ENCODE data around the gene ZBTB7B. TPM values are rescaled to one million over a fixed set of nuclear protein-coding genes. Genes with fewer than 3 reads are reported as not detected.
A peak's percentile ranks its signal among the peaks of the same experiment; 100 is the strongest.

Gene ZBTB7B
- polyA plus RNA-seq, 2 donors, result 71.7 to 95.8 TPM

DNA sequence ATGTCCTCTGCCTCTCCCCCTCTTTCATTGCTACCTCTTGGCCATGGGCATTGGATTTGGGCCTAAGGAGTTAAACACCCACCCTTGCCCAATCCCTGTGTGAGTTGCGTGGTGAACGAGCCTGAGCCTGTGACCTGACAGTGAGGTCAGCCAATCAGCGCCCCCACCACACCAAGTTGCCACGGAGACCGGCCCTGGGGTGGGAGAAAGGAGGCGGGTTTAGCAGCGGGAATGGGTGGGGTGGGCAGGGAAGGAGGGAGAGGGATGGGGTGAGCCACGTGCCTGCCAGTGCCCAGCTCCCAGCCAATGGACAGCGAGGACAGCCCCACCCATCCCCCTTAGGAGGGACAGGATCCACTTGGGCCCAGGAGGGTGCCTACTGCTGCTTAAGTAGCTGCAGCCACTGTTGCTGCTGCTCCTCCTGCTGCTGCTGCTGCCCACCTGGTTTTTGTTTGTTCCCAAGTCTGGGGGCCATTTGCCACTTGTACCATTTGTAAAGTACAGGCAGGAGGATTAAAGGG is 9.5 kb downstream of the ZBTB7B start:
- Histone ChIP-seq H3K4me3 (ENCODE audit: low read depth in 1 of 2, low read length in 2 of 2) (no peak overlapping the region), H3K27me3 (ENCODE audit: control insufficient read depth in 1 of 2, insufficient read depth in 2 of 2, low read length in 2 of 2) (no peaks in the 10 kb centered on the region), H3K9me3 (ENCODE audit: control insufficient read depth in 2 of 2, insufficient read depth in 1 of 2, low read depth in 1 of 2, low read length in 1 of 2) (no peaks in the 10 kb centered on the region), H3K27ac (ENCODE audit: low read depth in 2 of 2, low read length in 1 of 2) (peak overlapping the region; percentile 98), H3K36me3 (ENCODE audit: control insufficient read depth in 2 of 2, insufficient read depth in 2 of 2, low read length in 1 of 2) (peaks cover 8 to 38% of the 10 kb centered on the region in 2 donors), H3K4me1 (ENCODE audit: control insufficient read depth in 2 of 2, insufficient read depth in 2 of 2, low read length in 1 of 2) (peaks cover 23 to 53% of the 10 kb centered on the region in 2 donors)
- WGBS, 2 donors, result 16 to 19% methylated on average over 8 to 9 of the region's 9 CpGs

DNA sequence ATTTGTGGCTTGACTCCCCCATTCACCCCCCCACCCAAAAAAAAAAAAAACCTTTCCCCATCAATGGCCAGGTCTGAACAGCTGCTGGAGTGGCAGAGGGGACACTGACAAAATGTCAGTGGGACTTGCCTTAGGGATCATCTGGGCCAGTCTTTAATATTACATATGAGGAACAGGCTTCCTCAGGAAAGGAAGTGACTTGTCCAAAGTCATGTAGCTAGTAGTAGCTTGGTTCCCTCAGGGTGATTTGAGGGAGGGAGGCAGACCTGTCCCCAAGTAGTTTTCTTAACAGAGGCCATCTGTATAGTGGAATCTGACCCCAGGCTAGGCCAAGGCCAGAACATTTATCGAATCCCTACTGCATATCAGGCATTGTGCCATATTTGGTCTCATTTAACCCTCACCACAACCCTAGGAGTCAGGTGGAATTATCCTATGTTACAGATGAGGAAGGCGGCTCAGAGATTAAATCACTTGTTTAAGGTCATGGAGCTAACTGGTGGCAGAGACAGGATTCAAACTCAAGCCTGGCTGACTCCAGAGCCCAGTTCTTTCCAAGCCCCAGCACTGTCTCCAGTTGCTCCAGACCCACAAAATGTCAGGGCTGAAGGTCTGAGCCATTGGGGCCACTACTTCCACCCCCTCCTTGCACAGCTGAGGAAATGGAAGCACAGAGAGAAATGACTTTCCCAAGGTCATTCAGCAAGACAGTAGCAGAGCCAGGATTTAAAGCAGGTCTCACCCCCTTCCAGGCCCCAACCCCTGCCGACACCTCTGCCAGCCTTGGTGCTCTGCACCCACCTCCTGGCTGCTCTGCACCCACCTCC is 10.4 kb downstream of the ZBTB7B start:
- WGBS, 2 donors, result 51 to 60% methylated on average over 3 of the region's 3 CpGs
- H3K4me1 ChIP-seq (ENCODE audit: control insufficient read depth in 2 of 2, insufficient read depth in 2 of 2, low read length in 1 of 2), result peaks cover 22 to 54% of the 10 kb centered on the region in 2 donors
- no peak overlapping the region for H3K4me3 ChIP-seq (ENCODE audit: low read depth in 1 of 2, low read length in 2 of 2)
- peak overlapping the region; percentile 98 for H3K27ac ChIP-seq (ENCODE audit: low read depth in 2 of 2, low read length in 1 of 2)
- H3K36me3 ChIP-seq (ENCODE audit: control insufficient read depth in 2 of 2, insufficient read depth in 2 of 2, low read length in 1 of 2), result peaks cover 8 to 38% of the 10 kb centered on the region in 2 donors
- no peaks in the 10 kb centered on the region for H3K27me3 ChIP-seq (ENCODE audit: control insufficient read depth in 1 of 2, insufficient read depth in 2 of 2, low read length in 2 of 2)
- H3K9me3 ChIP-seq (ENCODE audit: control insufficient read depth in 2 of 2, insufficient read depth in 1 of 2, low read depth in 1 of 2, low read length in 1 of 2), result no peaks in the 10 kb centered on the region

DNA sequence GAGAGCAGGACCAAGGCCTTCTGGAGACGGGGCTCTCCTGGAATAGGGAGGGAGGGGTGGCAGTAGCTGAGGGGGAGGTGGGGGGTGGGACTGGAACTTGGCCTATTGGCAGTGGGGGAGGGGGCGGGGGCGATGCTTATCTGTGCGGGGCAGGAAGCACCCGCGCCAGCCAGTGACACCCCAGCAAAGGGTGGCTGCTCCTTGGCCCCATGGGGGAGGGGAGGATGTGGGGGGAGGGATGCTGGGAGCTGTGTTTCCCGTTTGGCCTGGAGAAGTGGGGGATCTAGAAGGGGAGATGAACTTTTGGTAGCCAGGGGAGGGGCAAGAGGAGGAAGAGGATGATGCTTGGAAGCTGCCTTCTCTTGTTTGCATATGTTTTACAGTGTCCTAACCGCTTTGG is 11.0 kb downstream of the ZBTB7B start:
- H3K4me3 ChIP-seq (ENCODE audit: low read depth in 1 of 2, low read length in 2 of 2), result no peak overlapping the region
- 37 to 44% methylated on average over 8 of the region's 8 CpGs for WGBS, 2 donors
- H3K9me3 ChIP-seq (ENCODE audit: control insufficient read depth in 2 of 2, insufficient read depth in 1 of 2, low read depth in 1 of 2, low read length in 1 of 2), result no peaks in the 10 kb centered on the region
- H3K27ac ChIP-seq (ENCODE audit: low read depth in 2 of 2, low read length in 1 of 2), result peak overlapping the region; percentile 98
- H3K27me3 ChIP-seq (ENCODE audit: control insufficient read depth in 1 of 2, insufficient read depth in 2 of 2, low read length in 2 of 2), result no peaks in the 10 kb centered on the region
- peaks cover 8 to 38% of the 10 kb centered on the region in 2 donors for H3K36me3 ChIP-seq (ENCODE audit: control insufficient read depth in 2 of 2, insufficient read depth in 2 of 2, low read length in 1 of 2)
- H3K4me1 ChIP-seq (ENCODE audit: control insufficient read depth in 2 of 2, insufficient read depth in 2 of 2, low read length in 1 of 2), result peaks cover 22 to 55% of the 10 kb centered on the region in 2 donors

DNA sequence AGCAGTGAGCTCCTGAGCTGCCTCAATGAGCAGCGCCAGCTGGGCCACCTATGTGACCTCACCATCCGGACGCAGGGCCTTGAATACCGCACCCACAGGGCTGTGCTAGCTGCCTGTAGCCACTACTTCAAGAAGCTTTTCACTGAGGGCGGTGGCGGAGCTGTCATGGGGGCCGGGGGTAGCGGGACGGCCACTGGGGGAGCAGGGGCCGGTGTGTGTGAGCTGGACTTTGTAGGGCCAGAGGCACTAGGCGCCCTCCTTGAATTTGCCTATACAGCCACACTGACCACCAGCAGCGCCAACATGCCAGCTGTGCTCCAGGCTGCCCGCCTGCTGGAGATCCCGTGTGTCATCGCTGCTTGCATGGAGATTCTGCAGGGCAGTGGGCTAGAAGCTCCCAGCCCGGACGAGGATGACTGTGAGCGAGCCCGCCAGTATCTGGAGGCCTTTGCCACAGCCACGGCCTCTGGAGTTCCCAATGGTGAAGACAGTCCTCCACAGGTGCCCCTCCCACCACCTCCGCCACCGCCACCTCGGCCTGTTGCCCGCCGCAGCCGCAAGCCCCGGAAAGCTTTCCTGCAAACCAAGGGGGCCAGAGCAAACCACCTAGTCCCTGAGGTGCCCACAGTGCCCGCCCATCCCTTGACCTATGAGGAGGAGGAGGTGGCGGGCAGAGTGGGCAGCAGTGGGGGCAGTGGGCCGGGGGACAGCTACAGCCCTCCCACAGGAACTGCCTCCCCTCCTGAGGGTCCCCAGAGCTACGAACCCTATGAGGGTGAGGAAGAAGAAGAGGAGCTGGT is 12.3 kb downstream of the ZBTB7B start:
- Histone ChIP-seq H3K27me3 (ENCODE audit: control insufficient read depth in 1 of 2, insufficient read depth in 2 of 2, low read length in 2 of 2) (no peaks in the 10 kb centered on the region), H3K4me3 (ENCODE audit: low read depth in 1 of 2, low read length in 2 of 2) (no peak overlapping the region), H3K4me1 (ENCODE audit: control insufficient read depth in 2 of 2, insufficient read depth in 2 of 2, low read length in 1 of 2) (peaks cover 22 to 56% of the 10 kb centered on the region in 2 donors), H3K27ac (ENCODE audit: low read depth in 2 of 2, low read length in 1 of 2) (peak overlapping the region; percentile 95 to 96), H3K9me3 (ENCODE audit: control insufficient read depth in 2 of 2, insufficient read depth in 1 of 2, low read depth in 1 of 2, low read length in 1 of 2) (no peaks in the 10 kb centered on the region), H3K36me3 (ENCODE audit: control insufficient read depth in 2 of 2, insufficient read depth in 2 of 2, low read length in 1 of 2) (peaks cover 8 to 38% of the 10 kb centered on the region in 2 donors)
- WGBS, 2 donors, result 85 to 86% methylated on average over 31 of the region's 31 CpGs

DNA sequence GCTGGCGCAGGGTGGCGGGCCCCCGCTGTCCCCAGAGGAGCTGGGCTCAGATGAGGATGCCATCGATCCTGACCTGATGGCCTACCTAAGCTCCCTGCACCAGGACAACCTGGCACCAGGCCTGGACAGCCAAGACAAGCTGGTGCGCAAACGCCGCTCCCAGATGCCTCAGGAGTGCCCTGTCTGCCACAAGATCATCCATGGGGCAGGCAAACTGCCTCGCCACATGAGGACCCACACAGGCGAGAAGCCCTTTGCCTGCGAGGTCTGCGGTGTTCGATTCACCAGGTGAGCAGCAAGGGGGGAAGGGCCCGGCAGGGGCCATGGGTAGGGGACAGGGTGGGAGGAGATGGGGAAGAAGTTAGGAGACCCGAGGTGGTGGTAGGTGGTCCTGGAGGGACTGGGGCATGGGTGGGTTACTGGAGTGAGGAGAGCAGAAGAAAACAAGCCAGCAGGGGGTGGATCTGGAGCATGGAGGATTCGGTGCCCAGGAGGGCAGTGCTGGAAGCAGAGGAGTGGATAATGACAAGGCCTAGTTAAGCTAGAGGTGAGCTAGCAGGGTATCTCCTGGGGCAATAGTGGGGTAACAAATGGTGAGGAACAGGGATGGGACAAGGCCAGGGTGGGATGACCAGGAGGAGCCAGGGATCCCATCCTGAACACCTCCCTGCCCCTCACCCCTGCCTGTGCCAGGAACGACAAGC is 13.1 kb downstream of the ZBTB7B start:
- peaks cover 8 to 38% of the 10 kb centered on the region in 2 donors for H3K36me3 ChIP-seq (ENCODE audit: control insufficient read depth in 2 of 2, insufficient read depth in 2 of 2, low read length in 1 of 2)
- no peak overlapping the region for H3K4me3 ChIP-seq (ENCODE audit: low read depth in 1 of 2, low read length in 2 of 2)
- H3K27ac ChIP-seq (ENCODE audit: low read depth in 2 of 2, low read length in 1 of 2), result peak overlapping the region; percentile 95 to 96
- WGBS, 2 donors, result 66 to 67% methylated on average over 16 of the region's 16 CpGs
- no peaks in the 10 kb centered on the region for H3K27me3 ChIP-seq (ENCODE audit: control insufficient read depth in 1 of 2, insufficient read depth in 2 of 2, low read length in 2 of 2)
- H3K4me1 ChIP-seq (ENCODE audit: control insufficient read depth in 2 of 2, insufficient read depth in 2 of 2, low read length in 1 of 2), result peaks cover 22 to 56% of the 10 kb centered on the region in 2 donors
- no peaks in the 10 kb centered on the region for H3K9me3 ChIP-seq (ENCODE audit: control insufficient read depth in 2 of 2, insufficient read depth in 1 of 2, low read depth in 1 of 2, low read length in 1 of 2)

DNA sequence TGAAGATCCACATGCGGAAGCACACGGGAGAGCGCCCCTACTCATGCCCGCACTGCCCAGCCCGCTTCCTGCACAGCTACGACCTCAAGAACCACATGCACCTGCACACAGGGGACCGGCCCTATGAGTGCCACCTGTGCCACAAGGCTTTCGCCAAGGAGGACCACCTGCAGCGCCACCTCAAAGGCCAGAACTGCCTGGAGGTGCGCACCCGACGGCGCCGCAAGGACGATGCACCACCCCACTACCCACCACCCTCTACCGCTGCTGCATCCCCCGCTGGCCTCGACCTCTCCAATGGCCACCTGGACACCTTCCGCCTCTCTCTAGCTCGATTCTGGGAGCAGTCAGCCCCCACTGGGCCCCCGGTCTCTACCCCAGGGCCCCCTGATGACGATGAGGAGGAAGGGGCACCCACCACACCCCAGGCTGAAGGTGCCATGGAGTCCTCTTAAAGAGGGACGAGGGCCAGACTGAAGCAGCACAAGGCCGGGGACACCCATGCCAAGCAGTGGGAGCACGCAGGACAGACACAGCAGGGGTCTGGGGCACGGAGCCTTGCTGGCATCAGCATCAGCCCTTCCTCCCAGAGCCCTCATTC is 13.7 kb downstream of the ZBTB7B start:
- peaks cover 22 to 53% of the 10 kb centered on the region in 2 donors for H3K4me1 ChIP-seq (ENCODE audit: control insufficient read depth in 2 of 2, insufficient read depth in 2 of 2, low read length in 1 of 2)
- H3K36me3 ChIP-seq (ENCODE audit: control insufficient read depth in 2 of 2, insufficient read depth in 2 of 2, low read length in 1 of 2), result peaks cover 8 to 35% of the 10 kb centered on the region in 2 donors
- H3K4me3 ChIP-seq (ENCODE audit: low read depth in 1 of 2, low read length in 2 of 2), result no peak overlapping the region
- WGBS, 2 donors, result 62 to 64% methylated on average over 26 of the region's 26 CpGs
- no peaks in the 10 kb centered on the region for H3K27me3 ChIP-seq (ENCODE audit: control insufficient read depth in 1 of 2, insufficient read depth in 2 of 2, low read length in 2 of 2)
- H3K27ac ChIP-seq (ENCODE audit: low read depth in 2 of 2, low read length in 1 of 2), result peak overlapping the region; percentile 95 to 96
- H3K9me3 ChIP-seq (ENCODE audit: control insufficient read depth in 2 of 2, insufficient read depth in 1 of 2, low read depth in 1 of 2, low read length in 1 of 2), result no peaks in the 10 kb centered on the region

DNA sequence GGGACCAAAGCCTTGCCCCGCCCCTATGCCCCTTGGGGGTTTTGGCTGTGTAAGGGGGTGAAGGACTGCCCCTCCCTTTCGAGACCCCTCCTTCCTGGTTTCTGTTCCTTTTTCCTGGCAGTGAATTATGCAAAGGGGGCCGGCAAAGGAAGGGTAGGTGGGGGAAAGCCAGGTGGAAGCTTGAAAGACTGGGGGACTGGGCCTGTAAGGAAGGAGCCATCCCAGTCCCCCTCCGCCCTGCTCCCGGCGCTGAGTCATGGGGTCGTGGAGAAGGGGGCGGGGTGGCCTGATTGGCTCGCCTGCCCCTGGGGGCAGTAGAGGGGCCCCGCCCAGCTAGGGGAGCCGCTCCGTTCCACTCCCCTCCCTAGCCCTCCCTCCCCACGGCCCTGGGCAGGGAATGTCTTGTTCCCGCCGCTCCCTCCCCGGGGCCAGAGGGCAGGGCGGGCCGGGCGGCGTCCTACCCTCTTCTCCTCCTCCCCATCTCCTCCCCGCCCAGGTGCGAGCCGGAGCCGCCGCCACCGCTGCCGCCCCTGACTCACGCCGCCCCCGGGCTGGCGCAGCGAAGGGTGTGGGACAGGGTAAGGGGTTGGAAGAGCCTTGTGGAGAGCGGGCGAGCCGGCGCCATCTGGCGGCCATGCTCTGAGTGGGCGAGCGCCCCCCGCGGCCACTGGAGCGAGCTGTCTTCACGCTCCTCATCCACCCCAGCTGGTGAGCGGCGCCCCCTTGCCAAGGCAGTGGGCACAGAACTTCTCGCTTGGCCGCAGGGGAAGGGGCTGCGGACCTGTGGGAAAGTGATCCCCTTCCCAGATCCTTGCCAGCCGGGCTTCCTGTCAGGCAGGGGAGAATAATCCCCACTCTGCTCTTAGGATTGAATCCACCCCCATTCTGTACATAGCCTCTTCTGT is 14.7 kb downstream of the ZBTB7B start:
- H3K9me3 ChIP-seq (ENCODE audit: control insufficient read depth in 2 of 2, insufficient read depth in 1 of 2, low read depth in 1 of 2, low read length in 1 of 2), result no peaks in the 10 kb centered on the region
- peaks cover 14 to 44% of the 10 kb centered on the region in 2 donors for H3K4me1 ChIP-seq (ENCODE audit: control insufficient read depth in 2 of 2, insufficient read depth in 2 of 2, low read length in 1 of 2)
- H3K4me3 ChIP-seq (ENCODE audit: low read depth in 1 of 2, low read length in 2 of 2), result peak overlapping the region; percentile 27 to 30
- 2 to 7% methylated on average over 22 to 49 of the region's 49 CpGs for WGBS, 2 donors
- H3K27me3 ChIP-seq (ENCODE audit: control insufficient read depth in 1 of 2, insufficient read depth in 2 of 2, low read length in 2 of 2), result no peaks in the 10 kb centered on the region
- peaks cover 8 to 35% of the 10 kb centered on the region in 2 donors for H3K36me3 ChIP-seq (ENCODE audit: control insufficient read depth in 2 of 2, insufficient read depth in 2 of 2, low read length in 1 of 2)
- peak overlapping the region; percentile 95 to 96 for H3K27ac ChIP-seq (ENCODE audit: low read depth in 2 of 2, low read length in 1 of 2)

DNA sequence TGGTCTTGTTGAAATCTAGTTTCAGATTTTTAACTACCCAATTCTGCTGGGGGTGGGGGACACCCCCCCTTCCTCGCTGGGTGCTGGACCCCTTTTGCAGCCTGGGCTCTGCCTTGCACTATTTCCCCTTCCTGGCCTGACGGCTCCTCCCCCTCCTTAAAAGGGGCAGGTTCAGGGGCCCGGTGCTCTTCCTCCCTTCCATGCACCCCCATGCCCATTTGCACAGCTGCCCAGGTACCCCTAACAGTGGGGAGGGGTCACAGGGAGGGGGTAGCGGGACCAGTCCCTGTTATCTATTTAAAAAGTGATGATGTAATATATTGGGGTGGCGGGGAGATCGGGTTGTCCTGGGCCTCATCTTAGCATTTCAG is 15.3 kb downstream of the ZBTB7B start:
- peaks cover 14 to 42% of the 10 kb centered on the region in 2 donors for H3K4me1 ChIP-seq (ENCODE audit: control insufficient read depth in 2 of 2, insufficient read depth in 2 of 2, low read length in 1 of 2)
- 47 to 48% methylated on average over 6 of the region's 6 CpGs for WGBS, 2 donors
- no peaks in the 10 kb centered on the region for H3K9me3 ChIP-seq (ENCODE audit: control insufficient read depth in 2 of 2, insufficient read depth in 1 of 2, low read depth in 1 of 2, low read length in 1 of 2)
- no peaks in the 10 kb centered on the region for H3K27me3 ChIP-seq (ENCODE audit: control insufficient read depth in 1 of 2, insufficient read depth in 2 of 2, low read length in 2 of 2)
- peaks cover 8 to 35% of the 10 kb centered on the region in 2 donors for H3K36me3 ChIP-seq (ENCODE audit: control insufficient read depth in 2 of 2, insufficient read depth in 2 of 2, low read length in 1 of 2)
- H3K4me3 ChIP-seq (ENCODE audit: low read depth in 1 of 2, low read length in 2 of 2), result peak overlapping the region in 1 of 2 donors; percentile 30
- H3K27ac ChIP-seq (ENCODE audit: low read depth in 2 of 2, low read length in 1 of 2), result peak overlapping the region; percentile 95 to 96
